Measurements from ENCODE around the gene CLEC16A. TPM values are rescaled to one million over a fixed set of nuclear protein-coding genes. Genes with fewer than 3 reads are reported as not detected.

Gene CLEC16A
- total and polyA plus RNA-seq, 9 of the 15 experiments (the other 6 are each of a cell fraction or from before 2014, with no cell fraction given): 1.00 to 22.3 (median 10.0) TPM

DNA sequence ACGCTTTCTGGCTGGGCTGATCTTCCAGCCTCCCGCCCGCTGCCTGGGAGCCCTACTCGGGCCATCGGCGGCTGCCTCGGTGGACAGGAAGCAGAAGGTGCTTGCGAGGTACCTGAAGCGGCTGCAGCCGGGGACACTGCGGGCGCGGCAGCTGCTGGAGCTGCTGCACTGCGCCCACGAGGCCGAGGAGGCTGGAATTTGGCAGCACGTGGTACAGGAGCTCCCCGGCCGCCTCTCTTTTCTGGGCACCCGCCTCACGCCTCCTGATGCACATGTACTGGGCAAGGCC lies 36.7 kb upstream of the CLEC16A start:
- H3K4me3 ChIP-seq: no peak overlapping the region
- DNase-seq (ENCODE audit: extremely low read depth in 1 of 4, low spot score in 3 of 4): no peak
- peak; percentile 22; the same call in 1 of the 3 replicates for ATAC-seq
- H3K9ac ChIP-seq (ENCODE audit: insufficient read depth in 1 of 2, low read depth in 2 of 2, low read length in 2 of 2): no peak overlapping the region
- peaks cover 0 to 17% of the 10 kb centered on the region in 2 experiments; a peak in 2 of 5 replicates for H3K4me1 ChIP-seq (replicated peaks in 1 of 2; ENCODE audit: control insufficient read depth in 2 of 2, insufficient read depth in 2 of 2, low read length in 2 of 2)
- no peak for TF ChIP-seq FOXJ3 (CRISPR knock-in tag; IDR thresholded peaks at IDR 0.05)
- TF ChIP-seq TCFL5 (CRISPR knock-in tag; conservative IDR thresholded peaks at IDR 0.05): no peak
- TF ChIP-seq KLF6 (CRISPR knock-in tag; IDR thresholded peaks at IDR 0.05; ENCODE audit: borderline replicate concordance): no peak
- TF ChIP-seq ZNF609 (CRISPR knock-in tag; IDR thresholded peaks at IDR 0.05; ENCODE audit: borderline replicate concordance): no peak
- no peaks in the 10 kb centered on the region for H3K9me1 ChIP-seq (ENCODE audit: control insufficient read depth, insufficient read depth, low read length)
- in situ Hi-C loops (cut with MboI): no loop called here
- H3K4me2 ChIP-seq (ENCODE audit: insufficient read depth, low read length): no peak overlapping the region
- ChIA-PET CTCF (ENCODE audit: low intra/inter-chr PET ratio) (no interaction called here), POLR2A (no interaction called here)
- intact Hi-C loops (cut with micrococcal nuclease): no loop called here
- H3K79me2 ChIP-seq (ENCODE audit: control insufficient read depth, insufficient read depth, low read length): no peaks in the 10 kb centered on the region
- no peak overlapping the region for H3K27ac ChIP-seq (ENCODE audit: extremely low read depth, low read depth, low read length)
- no peak overlapping the region for H2AFZ ChIP-seq (ENCODE audit: low read depth, low read length)
- no peaks in the 10 kb centered on the region for H4K20me1 ChIP-seq (replicated peaks; ENCODE audit: control insufficient read depth, insufficient read depth, low read length)
- no peak for FAIRE-seq
- under 1% methylated on average over 21 of the region's 21 CpGs for WGBS (ENCODE audit: insufficient coverage, low coverage, missing lambda C conversion rate)
- H3K27me3 ChIP-seq (ENCODE audit: control insufficient read depth in 2 of 2, insufficient read depth in 2 of 2, low read length in 2 of 2): peaks cover 49 to 65% of the 10 kb centered on the region in 2 experiments; a peak in 4 of 5 replicates
- H3K9me3 ChIP-seq (replicated peaks; ENCODE audit: control insufficient read depth, insufficient read depth, low read depth, low read length): peaks cover 4% of the 10 kb centered on the region
- H3K36me3 ChIP-seq (ENCODE audit: control insufficient read depth, insufficient read depth, low read length): no peaks in the 10 kb centered on the region
- BruUV-seq (replicated peaks): no TSS peak

Data from K562 (cell line).